HG03045 (cell line): ENCODE data around the gene ALOX12B.
"Not testable (repeated sequence)": the region's sequence is repeated elsewhere in the genome, so short reads cannot be mapped to it uniquely, and the experiment has no call there.

Source experiments
- ATAC-seq: cut with Tn5 transposase; IDR thresholded peaks from one replicate; pipeline ENCODE4 v1.9.1; 2021; ENCODE audit warnings: mild to moderate bottlenecking, moderate library complexity; ENCODE audit not compliant: unreplicated experiment

Gene ALOX12B

GRCh38 chr17:8089728-8090127 is 2.2 kb upstream of the ALOX12B start:
- ATAC-seq, result no peak

GRCh38 chr17:8087952-8088230 is 375 bp upstream of the ALOX12B start:
- no peak for ATAC-seq

GRCh38 chr17:8084250-8084649 is 3.3 kb downstream of the ALOX12B start:
- no peak for ATAC-seq

- ATAC-seq, result no peak
Observed at GRCh38 chr17:8082292-8082691, 5.2 kb downstream of the ALOX12B start.

DNA sequence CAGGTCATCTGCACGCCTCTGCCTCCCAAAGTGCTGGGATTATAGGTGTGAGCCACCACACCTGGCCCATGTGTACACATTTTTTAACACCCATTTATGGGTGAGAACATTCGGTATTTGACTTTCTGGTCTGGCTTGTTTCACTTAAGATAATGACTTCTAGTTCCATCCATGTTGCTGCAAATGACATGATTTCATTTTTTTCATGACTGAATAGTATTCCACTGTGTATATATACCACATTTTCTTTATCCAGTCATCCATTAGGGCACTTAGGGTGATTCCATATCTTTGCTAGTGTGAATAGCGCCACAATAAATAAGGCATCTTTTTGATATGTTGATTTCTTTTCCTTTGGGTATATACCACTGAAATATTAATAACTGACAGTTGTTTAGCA is 5.6 kb downstream of the ALOX12B start:
- no peak for ATAC-seq

- ATAC-seq, result no peak
Observed at GRCh38 chr17:8080799-8081219, 6.7 kb downstream of the ALOX12B start.

DNA sequence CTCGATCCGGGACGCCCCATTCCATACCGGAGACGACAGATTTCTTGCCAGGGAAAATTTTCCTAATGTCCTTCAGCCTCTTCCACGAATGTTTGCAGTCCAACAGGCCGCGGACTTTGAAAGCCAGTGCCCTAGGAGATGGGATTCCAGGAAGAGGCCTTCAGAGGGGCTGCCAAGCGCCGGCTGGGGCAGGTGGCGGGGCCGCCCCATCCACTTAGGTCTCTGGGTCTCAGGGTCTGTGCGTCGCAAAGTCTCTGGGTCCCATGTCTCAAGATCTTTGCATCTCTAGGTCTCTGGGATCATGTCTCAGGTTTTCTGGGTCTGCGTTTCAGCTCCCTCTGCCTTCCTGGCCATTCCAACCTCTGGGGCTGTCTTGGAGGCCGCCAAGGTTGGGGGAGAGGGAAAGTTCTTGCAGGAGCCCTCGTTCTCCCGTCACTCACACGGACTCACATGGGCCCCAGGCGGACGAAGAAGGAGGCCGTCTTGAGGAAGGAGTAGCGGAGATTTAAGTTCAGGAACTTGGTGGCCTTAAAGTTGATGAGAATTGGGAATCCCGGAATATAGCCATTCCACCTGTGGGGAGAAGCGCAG is 7.2 kb downstream of the ALOX12B start:
- no peak for ATAC-seq

GRCh38 chr17:8079291-8080207 is 8.0 kb downstream of the ALOX12B start:
- peak; percentile 60 for ATAC-seq

GRCh38 chr17:8077939-8078338 is 9.6 kb downstream of the ALOX12B start:
- ATAC-seq, result not testable (repeated sequence)

- no peak for ATAC-seq
Observed at GRCh38 chr17:8076502-8077266, 10.8 kb downstream of the ALOX12B start.

DNA sequence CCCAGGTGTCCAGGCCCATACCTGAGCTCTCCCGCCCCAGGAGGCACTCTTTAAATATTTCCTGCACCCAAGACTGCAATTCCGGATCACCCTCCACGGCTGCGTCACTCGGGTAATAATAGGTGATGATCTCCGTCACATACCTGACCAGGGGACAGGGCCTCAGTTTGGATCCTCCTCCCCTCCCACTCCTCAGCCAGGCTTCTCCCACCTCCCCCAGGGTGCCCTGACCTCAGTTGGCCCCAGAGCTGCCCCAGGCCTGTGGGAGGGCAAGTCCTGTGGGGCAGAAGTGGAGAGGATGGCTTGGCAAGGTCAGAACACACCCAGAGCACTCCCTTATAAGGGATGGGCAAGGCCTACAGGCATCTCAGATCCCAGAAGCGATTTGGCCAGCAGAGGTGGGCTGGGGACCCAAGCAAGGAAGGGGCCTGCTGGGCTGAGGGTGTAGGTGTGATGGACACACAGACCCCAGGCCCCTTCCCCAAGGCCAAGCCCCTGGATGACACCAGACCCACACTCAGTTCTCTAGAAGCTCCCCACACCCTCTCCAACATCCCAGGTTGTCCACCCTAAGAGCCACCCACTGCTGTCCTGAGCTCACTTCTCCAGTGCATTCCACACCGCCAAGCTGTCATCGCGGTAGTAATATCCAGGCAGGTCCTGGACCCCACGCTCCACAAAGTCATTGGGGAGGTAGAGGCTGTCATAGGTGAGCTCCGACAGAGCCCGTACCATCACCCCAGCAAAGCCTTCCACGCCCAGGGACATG is 11.8 kb downstream of the ALOX12B start:
- ATAC-seq, result no peak

DNA sequence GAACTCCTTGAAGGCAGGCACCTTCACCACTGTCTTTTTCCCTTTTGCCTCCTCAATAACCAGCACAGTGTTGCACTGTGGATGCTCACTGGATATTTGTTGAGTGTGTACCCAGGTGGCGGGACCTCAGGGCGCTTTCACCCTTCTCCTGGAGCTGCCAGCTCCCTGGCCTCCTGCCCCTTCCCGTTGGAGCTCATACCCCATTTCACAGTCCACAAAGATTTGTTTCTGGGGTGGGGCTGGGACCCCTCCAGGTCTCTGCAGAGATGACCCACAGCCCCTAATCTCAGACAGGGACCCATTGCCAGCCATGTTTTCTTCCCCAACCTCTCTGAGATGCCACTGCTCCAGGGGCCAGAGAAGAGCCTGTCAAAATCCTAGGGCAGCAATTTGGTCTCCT is 12.4 kb downstream of the ALOX12B start:
- no peak for ATAC-seq

GRCh38 chr17:8074554-8074953 is 13.0 kb downstream of the ALOX12B start:
- no peak for ATAC-seq

GRCh38 chr17:8073627-8074484 is 13.7 kb downstream of the ALOX12B start:
- ATAC-seq, result no peak

DNA sequence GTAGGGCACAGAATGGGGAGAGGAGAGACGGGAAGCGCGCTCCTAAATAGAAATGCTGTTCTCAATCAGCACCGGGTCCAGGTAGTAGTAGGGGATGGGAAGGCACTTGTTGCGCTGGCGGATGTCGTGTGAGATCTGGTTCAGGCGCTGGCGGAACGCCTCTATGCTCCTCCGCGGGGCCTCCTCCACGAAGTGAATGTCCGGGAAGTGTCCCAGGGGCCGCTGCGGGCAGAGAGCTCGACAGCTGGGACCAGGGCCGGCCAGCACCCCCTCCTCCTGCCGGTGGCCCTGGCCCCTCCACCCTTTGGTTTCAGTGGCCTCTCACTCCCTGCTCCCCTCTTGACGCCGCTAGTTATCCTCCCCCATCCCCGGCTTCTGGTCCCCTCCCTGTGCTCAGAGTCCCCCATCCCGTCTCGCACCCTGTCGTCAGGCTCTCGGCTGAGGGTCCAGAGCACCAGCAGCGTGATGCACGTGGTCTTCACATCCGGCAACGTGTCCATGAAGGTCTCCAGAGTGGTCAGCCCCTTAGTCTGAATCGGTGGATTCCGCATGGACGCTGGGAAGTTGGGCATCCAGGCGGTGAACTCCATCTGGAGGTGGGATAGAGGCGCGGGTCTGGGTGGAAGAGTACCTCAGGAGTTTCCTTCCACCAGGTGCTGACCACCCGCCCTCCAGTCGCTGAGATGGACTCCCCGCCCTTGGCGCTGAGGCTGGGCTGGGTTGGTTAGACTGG is 14.6 kb downstream of the ALOX12B start:
- ATAC-seq, result no peak

DNA sequence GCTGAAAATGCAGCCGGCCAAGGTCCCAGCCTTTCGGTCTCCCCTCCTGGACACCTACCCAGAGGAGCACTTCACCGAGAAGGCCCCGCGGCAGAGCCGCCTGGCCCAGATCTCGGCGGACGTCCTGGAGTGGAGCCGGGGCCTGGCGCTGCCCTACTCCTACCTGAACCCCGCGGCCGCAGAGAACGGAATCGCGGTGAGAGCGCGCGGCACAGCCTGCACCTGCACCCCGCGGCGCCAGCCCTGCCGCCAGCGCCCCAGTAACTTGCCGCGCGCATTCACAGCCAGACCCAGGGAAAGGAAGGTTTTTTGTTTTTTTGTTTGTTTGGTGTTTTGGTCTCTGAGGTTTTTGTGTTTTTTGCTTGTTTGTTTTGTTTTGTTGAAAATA is 15.2 kb downstream of the ALOX12B start:
- ATAC-seq, result no peak

GRCh38 chr17:8071496-8071895 is 16.0 kb downstream of the ALOX12B start:
- ATAC-seq, result no peak

GRCh38 chr17:8069587-8069860 is 18.0 kb downstream of the ALOX12B start:
- no peak for ATAC-seq

DNA sequence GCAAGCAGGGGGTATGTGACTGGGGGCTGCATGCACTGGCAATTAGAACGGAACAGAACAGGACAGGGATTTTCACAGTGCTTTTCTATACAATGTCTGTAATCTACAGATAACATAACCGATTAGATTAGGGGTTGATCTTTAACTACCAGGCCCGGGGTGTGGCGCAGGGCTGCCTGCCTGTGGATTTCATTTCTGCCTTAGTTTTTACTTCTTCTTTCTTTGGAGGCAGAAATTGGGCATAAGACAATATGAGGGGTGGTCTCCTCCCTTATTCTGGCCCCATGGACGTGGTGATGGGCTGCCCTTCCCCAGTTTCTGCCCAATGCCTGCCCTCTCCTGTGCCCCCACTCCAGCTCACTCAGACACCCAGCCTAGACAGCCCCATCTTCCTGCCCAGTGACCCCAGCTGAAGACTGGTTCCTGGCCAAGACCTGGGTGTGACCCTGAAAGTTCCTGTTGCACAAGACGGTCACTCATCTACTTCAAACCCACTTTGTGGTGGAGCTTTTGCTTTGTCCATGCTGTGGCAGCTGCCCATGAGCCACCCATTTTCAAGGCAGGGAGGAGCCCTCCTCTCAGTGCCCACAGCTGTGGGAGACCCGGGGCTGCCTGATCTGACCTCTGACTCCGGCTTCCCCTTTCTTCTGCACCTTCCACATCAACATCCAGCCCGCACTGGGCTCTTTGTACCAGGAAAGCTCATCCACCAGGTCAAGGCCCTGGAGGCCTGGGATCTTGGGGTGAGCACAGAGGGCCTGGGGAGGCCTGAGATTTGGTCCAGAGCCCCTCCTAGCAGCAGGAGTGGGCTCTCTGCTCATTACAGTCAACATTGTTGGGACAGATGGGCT is 18.6 kb downstream of the ALOX12B start:
- ATAC-seq, result no peak
